Measurements from ENCODE around the gene APOBEC3A. TPM values are rescaled to one million over a fixed set of nuclear protein-coding genes. Genes with fewer than 3 reads are reported as not detected.

APOBEC3A gene
- polyA plus RNA-seq, 10 donors = 0.26 to 2.1 (median 0.70) TPM; not detected in 5

Other genes starting within 250 kb of the APOBEC3A start
- 10 to 100 TPM; 36.5 to 60.6 (median 49.0) TPM for gene SUN2, start 201.6 kb upstream of the APOBEC3A start, polyA plus RNA-seq (ENCODE audit: insufficient read length in 10 of 10)
- gene DNAL4, start 163.5 kb upstream of the APOBEC3A start, polyA plus RNA-seq (ENCODE audit: insufficient read length in 10 of 10) = 10 to 100 TPM in 8 of 10 donors, 1 to 10 TPM in 2; 8.6 to 18.1 (median 11.9) TPM
- gene NPTXR, start 113.6 kb upstream of the APOBEC3A start, polyA plus RNA-seq (ENCODE audit: insufficient read length in 10 of 10) = 1 to 10 TPM; 4.0 to 6.4 (median 4.9) TPM
- gene CBX6, start 85.4 kb upstream of the APOBEC3A start, polyA plus RNA-seq (ENCODE audit: insufficient read length in 10 of 10) = 10 to 100 TPM; 21.8 to 49.6 (median 30.8) TPM
- 1 to 10 TPM in 8 of 10 donors, under 1 TPM in 2; 0.77 to 5.8 (median 3.8) TPM for gene APOBEC3B, start 24.7 kb downstream of the APOBEC3A start, polyA plus RNA-seq (ENCODE audit: insufficient read length in 10 of 10)
- 1 to 10 TPM; 4.4 to 8.3 (median 6.4) TPM for gene APOBEC3C, start 56.6 kb downstream of the APOBEC3A start, polyA plus RNA-seq (ENCODE audit: insufficient read length in 10 of 10)
- 1 to 10 TPM in 4 of 10 donors, under 1 TPM in 6; 0.21 to 1.7 (median 0.88) TPM for gene APOBEC3D, start 63.5 kb downstream of the APOBEC3A start, polyA plus RNA-seq (ENCODE audit: insufficient read length in 10 of 10)
- gene APOBEC3F, start 83.3 kb downstream of the APOBEC3A start, polyA plus RNA-seq (ENCODE audit: insufficient read length in 10 of 10) = 1 to 10 TPM; 1.8 to 4.4 (median 3.1) TPM
- 1 to 10 TPM; 2.3 to 6.5 (median 3.9) TPM for gene APOBEC3G, start 119.7 kb downstream of the APOBEC3A start, polyA plus RNA-seq (ENCODE audit: insufficient read length in 10 of 10)
- gene APOBEC3H, start 139.6 kb downstream of the APOBEC3A start, polyA plus RNA-seq (ENCODE audit: insufficient read length in 10 of 10) = under 1 TPM in 1 of 10 donors, not detected in 9; 0.33 TPM
- 1 to 10 TPM; 2.7 to 4.9 (median 3.6) TPM for gene CBX7, start 195.1 kb downstream of the APOBEC3A start, polyA plus RNA-seq (ENCODE audit: insufficient read length in 10 of 10)